Keratinocyte (primary cell): ENCODE data around the gene RPL35A. TPM values are rescaled to one million over a fixed set of nuclear protein-coding genes. Genes with fewer than 3 reads are reported as not detected.
A peak's percentile ranks its signal among the peaks of the same experiment; 100 is the strongest.

ENCODE experiments used
- DNase-seq: peaks from one replicate; pipeline ENCODE4 v3.0.0-alpha.2; 2011; ENCODE audit warnings: low read depth, missing footprints, low spot score
- FAIRE-seq: peaks from 2 replicates; lab custom pipeline; 2011; peaks lifted over from hg19 to GRCh38; lab: Jason Lieb, UNC
- H2AFZ ChIP-seq: 2 replicates; pipeline ENCODE4 v1.6.0; 2012; ENCODE audit warnings: low read length, control low read depth, inconsistent platforms; ENCODE audit not compliant: control insufficient read depth
- H3K27ac ChIP-seq: 2 replicates; pipeline ENCODE4 v1.5.1; 2011; ENCODE audit warnings: low read length; ENCODE audit not compliant: control insufficient read depth, insufficient read depth
- H3K27me3 ChIP-seq: 3 replicates; pipeline ENCODE4 v1.6.0; 2011; ENCODE audit warnings: low read length; ENCODE audit not compliant: control insufficient read depth, insufficient read depth; ENCODE audit errors: extremely low read depth
- H3K36me3 ChIP-seq, 2 experiments: 2 replicates in 1 of 2; 3 replicates in 1 of 2; pipeline ENCODE4 v1.5.1; 2011; ENCODE audit warnings: low read length in 2 of 2, mild to moderate bottlenecking in 1 of 2; ENCODE audit not compliant: control insufficient read depth in 2 of 2, insufficient read depth in 2 of 2; ENCODE audit errors: extremely low read depth in 1 of 2
- H3K4me1 ChIP-seq: 3 replicates; pipeline ENCODE4 v1.5.1; 2011; ENCODE audit warnings: low read length; ENCODE audit not compliant: control insufficient read depth, insufficient read depth; ENCODE audit errors: extremely low read depth
- H3K4me2 ChIP-seq: 3 replicates; pipeline ENCODE4 v1.6.0; 2011; ENCODE audit warnings: low read depth, low read length; ENCODE audit not compliant: control insufficient read depth, insufficient read depth; ENCODE audit errors: extremely low read depth
- H3K4me3 ChIP-seq, 3 experiments: fragments of 200-600 bp in 1 of 3; sonication (generic) in 1 of 3; 2 replicates in 2 of 3; 3 replicates in 1 of 3; pipeline ENCODE4 v1.5.1; 2011 to 2016; ENCODE audit warnings: low read length in 3 of 3, mild to moderate bottlenecking in 3 of 3, control low read depth in 2 of 3, inconsistent platforms in 1 of 3, low read depth in 1 of 3, mixed read lengths in 1 of 3, mixed run types in 1 of 3, moderate library complexity in 1 of 3; ENCODE audit not compliant: control insufficient read depth in 2 of 3, insufficient read depth in 2 of 3; ENCODE audit errors: extremely low read depth in 1 of 3
- H3K79me2 ChIP-seq: 2 replicates; pipeline ENCODE4 v1.6.0; 2012; ENCODE audit warnings: low read length; ENCODE audit not compliant: control insufficient read depth, insufficient read depth
- H3K9ac ChIP-seq: 3 replicates; pipeline ENCODE4 v1.6.0; 2011; ENCODE audit warnings: low read length; ENCODE audit not compliant: control insufficient read depth, insufficient read depth; ENCODE audit errors: extremely low read depth
- H3K9me1 ChIP-seq: 3 replicates; pipeline ENCODE4 v1.6.0; 2011; ENCODE audit warnings: low read length; ENCODE audit not compliant: control insufficient read depth, insufficient read depth; ENCODE audit errors: extremely low read depth
- H3K9me3 ChIP-seq: 2 replicates; pipeline ENCODE4 v1.5.1; 2012; ENCODE audit warnings: low read depth, low read length; ENCODE audit not compliant: control insufficient read depth
- H4K20me1 ChIP-seq: 3 replicates; pipeline ENCODE4 v1.6.0; 2011; ENCODE audit warnings: low read length; ENCODE audit not compliant: control insufficient read depth, insufficient read depth; ENCODE audit errors: extremely low read depth
- EZH2 ChIP-seq: IDR thresholded peaks from one replicate; pipeline ENCODE4 v1.6.1; 2012; ENCODE audit warnings: inconsistent platforms, mild to moderate bottlenecking, low read length, moderate library complexity
- dilution Hi-C: fragments of 300-500 bp; cut with MboI; formaldehyde crosslinking; loops from one replicate; pipeline ENCODE4 v1.7.0; 2020; ENCODE audit warnings: low sequenced_read_pairs; ENCODE audit not compliant: extremely low pct_ligation_motif_present
- polyA plus RNA-seq, 5 experiments: library from polyadenylated mRNA; depleted of rRNA in 3 of 5; stranded (reverse) in 3 of 5; stranded (forward) in 1 of 5; unstranded in 1 of 5; fragments of >200 nt; gene quantifications; 1 replicate in 1 of 5; 2 replicates in 3 of 5; 3 replicates in 1 of 5; pipeline versions ENCODE4 v1.2.1 to v1.2.3, GENCODE V29; 2011 to 2012; ENCODE audit warnings: missing spikeins in 2 of 5, low read depth in 1 of 5, low replicate concordance in 1 of 5
- TF ChIP-seq, protein P1 (sequence below), 3 experiments: IDR thresholded peaks in 1 of 3; conservative IDR thresholded peaks in 1 of 3; optimal IDR thresholded peaks in 1 of 3; 2 replicates in 2 of 3; 3 replicates in 1 of 3; pipeline versions ENCODE3 to v1.5.1; 2011; ENCODE audit warnings: low read length in 3 of 3, mild to moderate bottlenecking in 3 of 3, moderate library complexity in 2 of 3, control low read depth in 1 of 3, inconsistent platforms in 1 of 3; ENCODE audit not compliant: insufficient read depth in 2 of 3; ENCODE audit errors: extremely low read depth in 1 of 3

The RPL35A gene
- polyA plus RNA-seq, 1 donor (not counting 4 experiments of a cell fraction or from before 2014, with no cell fraction given) = 1,184 TPM

- H3K4me2 ChIP-seq = peak overlapping the region; percentile 54
- H3K4me3 ChIP-seq = no peak overlapping the region
- dilution Hi-C loops = no loop called here
- H3K79me2 ChIP-seq = no peaks in the 10 kb centered on the region
- H3K27ac ChIP-seq = peak overlapping the region; percentile 7
- H3K27me3 ChIP-seq = no peaks in the 10 kb centered on the region
- no peaks in the 10 kb centered on the region for H3K9me1 ChIP-seq
- H2AFZ ChIP-seq = no peak overlapping the region
- FAIRE-seq (no peak), DNase-seq (peak; percentile 78)
- H4K20me1 ChIP-seq = no peaks in the 10 kb centered on the region
- H3K4me1 ChIP-seq = peaks cover 12% of the 10 kb centered on the region
- TF ChIP-seq, protein P1, sequence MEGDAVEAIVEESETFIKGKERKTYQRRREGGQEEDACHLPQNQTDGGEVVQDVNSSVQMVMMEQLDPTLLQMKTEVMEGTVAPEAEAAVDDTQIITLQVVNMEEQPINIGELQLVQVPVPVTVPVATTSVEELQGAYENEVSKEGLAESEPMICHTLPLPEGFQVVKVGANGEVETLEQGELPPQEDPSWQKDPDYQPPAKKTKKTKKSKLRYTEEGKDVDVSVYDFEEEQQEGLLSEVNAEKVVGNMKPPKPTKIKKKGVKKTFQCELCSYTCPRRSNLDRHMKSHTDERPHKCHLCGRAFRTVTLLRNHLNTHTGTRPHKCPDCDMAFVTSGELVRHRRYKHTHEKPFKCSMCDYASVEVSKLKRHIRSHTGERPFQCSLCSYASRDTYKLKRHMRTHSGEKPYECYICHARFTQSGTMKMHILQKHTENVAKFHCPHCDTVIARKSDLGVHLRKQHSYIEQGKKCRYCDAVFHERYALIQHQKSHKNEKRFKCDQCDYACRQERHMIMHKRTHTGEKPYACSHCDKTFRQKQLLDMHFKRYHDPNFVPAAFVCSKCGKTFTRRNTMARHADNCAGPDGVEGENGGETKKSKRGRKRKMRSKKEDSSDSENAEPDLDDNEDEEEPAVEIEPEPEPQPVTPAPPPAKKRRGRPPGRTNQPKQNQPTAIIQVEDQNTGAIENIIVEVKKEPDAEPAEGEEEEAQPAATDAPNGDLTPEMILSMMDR (optimal IDR thresholded peaks at IDR 0.05 in 1 of 3, IDR thresholded peaks at IDR 0.05 in 1 of 3, conservative IDR thresholded peaks at IDR 0.05 in 1 of 3; ENCODE audit: extremely low read depth in 1 of 3, insufficient read depth in 2 of 3, low read length in 3 of 3) = peak; percentile 89 to 99 (median 92)
- TF ChIP-seq EZH2 = no peak
- no peaks in the 10 kb centered on the region for H3K9me3 ChIP-seq
- no peaks in the 10 kb centered on the region for H3K36me3 ChIP-seq
- no peak overlapping the region for H3K9ac ChIP-seq
These were observed 43.8 kb upstream of the RPL35A start for GRCh38 chr3:197906023-197906849.

- no peak for FAIRE-seq
- H3K27ac ChIP-seq = no peak overlapping the region
These were observed 43.2 kb upstream of the RPL35A start for GRCh38 chr3:197906850-197907187.

More at GRCh38 chr3:197906850-197907187, 43.2 kb upstream of the RPL35A start:
- no peak overlapping the region for H2AFZ ChIP-seq
- no peak overlapping the region for H3K9ac ChIP-seq
- dilution Hi-C loops = no loop called here
- H3K27me3 ChIP-seq = no peaks in the 10 kb centered on the region
- no peak overlapping the region for H3K4me3 ChIP-seq
- H3K4me1 ChIP-seq = peaks cover 12% of the 10 kb centered on the region
- H4K20me1 ChIP-seq = no peaks in the 10 kb centered on the region
- no peaks in the 10 kb centered on the region for H3K79me2 ChIP-seq
- TF ChIP-seq, protein P1 (optimal IDR thresholded peaks at IDR 0.05 in 1 of 3, IDR thresholded peaks at IDR 0.05 in 1 of 3, conservative IDR thresholded peaks at IDR 0.05 in 1 of 3; ENCODE audit: extremely low read depth in 1 of 3, insufficient read depth in 2 of 3, low read length in 3 of 3) = no peak
- no peak for TF ChIP-seq EZH2
- H3K9me1 ChIP-seq = no peaks in the 10 kb centered on the region
- no peak overlapping the region for H3K4me2 ChIP-seq
- H3K36me3 ChIP-seq = no peaks in the 10 kb centered on the region
- DNase-seq = no peak
- H3K9me3 ChIP-seq = no peaks in the 10 kb centered on the region
